Cardiac muscle cell (in vitro differentiated cells and primary cell): ENCODE data around the gene ATP2B2. TPM values are rescaled to one million over a fixed set of nuclear protein-coding genes. Genes with fewer than 3 reads are reported as not detected.

Experiments used
- DNase-seq, 2 donors: peaks; one replicate each; pipeline versions ENCODE4 v3.0.0 to v3.0.0-alpha.2; 2010 to 2017; ENCODE audit warnings: low read depth in 1 of 2, low spot score in 1 of 2
- H3K27ac ChIP-seq: fragments of 200-600 bp; sonication (generic); 2 replicates; pipeline ENCODE4 v1.5.1; 2016
- H3K27me3 ChIP-seq: fragments of 200-600 bp; sonication (generic); 2 replicates; pipeline ENCODE4 v1.6.0; 2016; ENCODE audit warnings: control low read depth
- H3K36me3 ChIP-seq: fragments of 200-600 bp; sonication (generic); 2 replicates; pipeline ENCODE4 v1.5.1; 2016; ENCODE audit warnings: control low read depth
- H3K4me1 ChIP-seq: fragments of 200-600 bp; sonication (generic); 2 replicates; pipeline ENCODE4 v1.8.1; 2017; ENCODE audit warnings: low read depth, mild to moderate bottlenecking, mixed run types
- H3K4me3 ChIP-seq: fragments of 200-600 bp; sonication (generic); 2 replicates; pipeline ENCODE4 v1.5.1; 2016; ENCODE audit warnings: mild to moderate bottlenecking
- H3K9me3 ChIP-seq: fragments of 200-600 bp; sonication (generic); 2 replicates; pipeline ENCODE4 v1.5.1; 2017; ENCODE audit warnings: low read depth, mild to moderate bottlenecking, control low read depth
- polyA plus RNA-seq: library from polyadenylated mRNA; unstranded; fragments of >200 nt; fragmentation: Nextera tagmentation; extraction: Ambion mirVana; gene quantifications from 2 replicates; pipeline ENCODE4 v1.2.1, GENCODE V29; 2016
- total RNA-seq: library from RNA; depleted of rRNA; stranded (reverse); fragments of >200 nt; gene quantifications from 2 replicates; pipeline ENCODE4 v1.2.3, GENCODE V29; 2016
- TF ChIP-seq, protein P1 (sequence below): IDR thresholded peaks from 2 replicates; pipeline ENCODE4 v1.5.1; 2012; ENCODE audit warnings: low read depth, mild to moderate bottlenecking, low read length

Gene ATP2B2
- total and polyA plus RNA-seq, 2 experiments from 2014 or later = 0.22 to 0.77 TPM

- H3K36me3 ChIP-seq = peaks cover 67% of the 10 kb centered on the region
- no peak overlapping the region for H3K27ac ChIP-seq
- H3K4me1 ChIP-seq = no peaks in the 10 kb centered on the region
- TF ChIP-seq, protein P1, sequence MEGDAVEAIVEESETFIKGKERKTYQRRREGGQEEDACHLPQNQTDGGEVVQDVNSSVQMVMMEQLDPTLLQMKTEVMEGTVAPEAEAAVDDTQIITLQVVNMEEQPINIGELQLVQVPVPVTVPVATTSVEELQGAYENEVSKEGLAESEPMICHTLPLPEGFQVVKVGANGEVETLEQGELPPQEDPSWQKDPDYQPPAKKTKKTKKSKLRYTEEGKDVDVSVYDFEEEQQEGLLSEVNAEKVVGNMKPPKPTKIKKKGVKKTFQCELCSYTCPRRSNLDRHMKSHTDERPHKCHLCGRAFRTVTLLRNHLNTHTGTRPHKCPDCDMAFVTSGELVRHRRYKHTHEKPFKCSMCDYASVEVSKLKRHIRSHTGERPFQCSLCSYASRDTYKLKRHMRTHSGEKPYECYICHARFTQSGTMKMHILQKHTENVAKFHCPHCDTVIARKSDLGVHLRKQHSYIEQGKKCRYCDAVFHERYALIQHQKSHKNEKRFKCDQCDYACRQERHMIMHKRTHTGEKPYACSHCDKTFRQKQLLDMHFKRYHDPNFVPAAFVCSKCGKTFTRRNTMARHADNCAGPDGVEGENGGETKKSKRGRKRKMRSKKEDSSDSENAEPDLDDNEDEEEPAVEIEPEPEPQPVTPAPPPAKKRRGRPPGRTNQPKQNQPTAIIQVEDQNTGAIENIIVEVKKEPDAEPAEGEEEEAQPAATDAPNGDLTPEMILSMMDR = no peak
- no peaks in the 10 kb centered on the region for H3K27me3 ChIP-seq
- H3K4me3 ChIP-seq = no peak overlapping the region
- H3K9me3 ChIP-seq = no peaks in the 10 kb centered on the region
- no peak for DNase-seq
Measured at GRCh38 chr3:10315101-10315500, 190.3 kb downstream of the ATP2B2 start.

DNA sequence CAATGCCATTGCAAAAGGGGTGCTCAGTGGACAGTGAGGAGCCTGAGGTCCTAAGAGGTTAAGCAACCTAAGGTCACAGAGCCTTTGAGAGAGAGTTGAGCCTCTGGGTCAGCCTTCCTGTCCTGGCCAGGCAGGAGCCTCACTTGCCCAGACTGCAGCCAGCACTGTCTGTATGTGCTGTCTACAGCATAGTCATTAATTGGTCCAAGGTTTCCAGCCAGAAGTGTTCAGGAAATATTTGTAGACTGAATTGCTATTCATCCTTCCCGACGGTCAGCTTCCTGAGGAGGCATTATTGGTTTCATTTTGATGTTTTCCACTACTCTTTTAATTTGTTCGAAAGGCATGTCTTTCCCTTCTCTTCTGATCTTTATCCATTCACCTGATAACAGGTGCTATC is 192.5 kb downstream of the ATP2B2 start:
- Histone ChIP-seq H3K36me3 (peaks cover 61% of the 10 kb centered on the region), H3K27ac (no peak overlapping the region), H3K4me3 (no peak overlapping the region), H3K27me3 (no peaks in the 10 kb centered on the region), H3K4me1 (no peaks in the 10 kb centered on the region), H3K9me3 (no peaks in the 10 kb centered on the region)
- TF ChIP-seq, protein P1 = no peak
- no peak for DNase-seq

DNA sequence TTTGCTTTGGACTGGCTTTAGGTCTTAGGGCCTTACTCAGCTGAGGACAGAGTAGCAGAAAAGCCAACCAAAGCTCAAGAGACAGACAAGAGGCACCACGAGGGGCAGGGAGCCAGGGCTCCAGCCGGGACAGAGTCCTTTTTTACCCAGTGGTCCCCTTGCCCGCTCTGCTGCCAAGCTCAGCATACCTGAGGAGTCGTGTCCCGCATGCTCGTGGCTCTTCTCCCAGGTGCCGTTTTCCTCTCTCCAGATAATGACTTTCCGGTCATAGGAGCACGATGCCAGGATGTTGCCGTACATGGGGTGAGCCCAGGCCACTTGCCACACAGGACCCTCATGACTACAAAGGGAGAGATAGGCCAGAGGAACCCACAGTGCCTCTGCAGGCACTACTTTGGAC is 193.0 kb downstream of the ATP2B2 start:
- H3K27me3 ChIP-seq = no peaks in the 10 kb centered on the region
- H3K36me3 ChIP-seq = peaks cover 60% of the 10 kb centered on the region

DNA sequence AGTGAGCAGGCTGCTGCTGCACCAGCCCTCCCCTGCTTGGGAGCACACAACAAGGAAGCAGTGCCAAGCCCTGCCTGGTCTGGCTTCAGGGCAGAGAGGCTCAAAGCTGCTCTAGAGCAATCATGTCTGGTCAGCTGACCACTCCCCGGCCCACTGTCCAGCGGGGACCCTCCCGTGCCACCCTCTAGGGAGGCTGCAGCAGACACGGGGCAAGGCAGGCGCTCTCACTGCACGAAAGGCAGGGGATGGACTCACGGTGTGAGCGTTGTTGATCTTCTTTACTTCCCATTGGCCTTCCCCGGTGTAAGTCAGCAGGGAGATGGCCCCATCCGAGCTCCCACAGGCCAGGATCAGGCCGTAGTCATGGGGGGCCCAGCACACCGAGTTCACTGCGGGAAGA is 193.7 kb downstream of the ATP2B2 start:
- DNase-seq = no peak
- H3K4me3 ChIP-seq = no peak overlapping the region
- no peaks in the 10 kb centered on the region for H3K4me1 ChIP-seq
- TF ChIP-seq, protein P1 = no peak
- H3K9me3 ChIP-seq = no peaks in the 10 kb centered on the region
- H3K27me3 ChIP-seq = no peaks in the 10 kb centered on the region
- peaks cover 61% of the 10 kb centered on the region for H3K36me3 ChIP-seq
- H3K27ac ChIP-seq = no peak overlapping the region

More for the DNA sequence above, 193.0 kb downstream of the ATP2B2 start:
- Histone ChIP-seq H3K4me3 (no peak overlapping the region), H3K27ac (no peak overlapping the region), H3K9me3 (no peaks in the 10 kb centered on the region), H3K4me1 (no peaks in the 10 kb centered on the region)
- DNase-seq = no peak
- TF ChIP-seq, protein P1 = no peak

GRCh38 chr3:10310578-10310977 is 194.8 kb downstream of the ATP2B2 start:
- no peak for DNase-seq
- TF ChIP-seq, protein P1 = no peak
- H3K4me1 ChIP-seq = no peaks in the 10 kb centered on the region

DNA sequence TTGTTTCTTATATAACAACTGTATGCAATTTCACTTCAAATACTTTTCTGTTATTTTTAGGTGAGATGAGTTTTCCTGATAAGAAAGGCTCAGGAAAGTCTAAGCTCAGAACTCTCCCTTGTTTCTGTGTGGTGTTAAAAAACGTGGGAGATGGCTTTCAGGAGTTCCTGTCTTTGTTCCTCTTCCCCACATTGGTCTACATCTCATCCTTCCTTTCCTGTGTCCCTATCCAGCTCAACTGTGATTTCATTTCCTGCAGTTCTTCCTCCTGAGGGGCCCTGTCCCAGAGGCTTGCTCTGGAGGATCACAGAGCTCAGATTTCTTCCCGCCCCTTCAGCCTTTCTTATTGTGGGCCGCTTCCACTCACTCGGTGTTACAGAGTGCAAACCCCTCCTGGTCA is 195.7 kb downstream of the ATP2B2 start:
- H3K27ac ChIP-seq = no peak overlapping the region
- no peaks in the 10 kb centered on the region for H3K9me3 ChIP-seq
- TF ChIP-seq, protein P1 = no peak
- peaks cover 72% of the 10 kb centered on the region for H3K36me3 ChIP-seq
- H3K4me1 ChIP-seq = no peaks in the 10 kb centered on the region
- no peak overlapping the region for H3K4me3 ChIP-seq
- DNase-seq = peak in 1 of 2 donors; percentile 46
- H3K27me3 ChIP-seq = no peaks in the 10 kb centered on the region

More at GRCh38 chr3:10310578-10310977, 194.8 kb downstream of the ATP2B2 start:
- Histone ChIP-seq H3K27me3 (no peaks in the 10 kb centered on the region), H3K27ac (no peak overlapping the region), H3K4me3 (no peak overlapping the region), H3K36me3 (peaks cover 69% of the 10 kb centered on the region), H3K9me3 (no peaks in the 10 kb centered on the region)
